WTC11 (cell line): ENCODE measurements around the gene PPP1R1B. TPM values are rescaled to one million over a fixed set of nuclear protein-coding genes. Genes with fewer than 3 reads are reported as not detected.
A peak's percentile ranks its signal among the peaks of the same experiment; 100 is the strongest.

Experiments
- ATAC-seq: fragments of 200-7000 bp; cut with Tn5 transposase; 2 replicates; pipeline ENCODE4 v1.10.0; 2021; ENCODE audit warnings: mild to moderate bottlenecking, moderate library complexity
- CTCF ChIA-PET: fragments of 300-600 bp; sonication (Branson Sonifier 250); formaldehyde crosslinking; loops from one replicate; lab custom pipeline; 2021; ENCODE audit warnings: antibody characterized with exemption; lab: Charles Lee
- POLR2A ChIA-PET: fragments of 350-600 bp; sonication (Branson Sonifier 250); formaldehyde crosslinking; loops from one replicate; lab custom pipeline; 2021; ENCODE audit warnings: antibody characterized with exemption; lab: Charles Lee
- DNase-seq: peaks from one replicate; pipeline ENCODE4 v3.0.0; 2021; ENCODE audit warnings: low spot score
- H3K27ac Mint-ChIP-seq: 2 replicates; pipeline ENCODE4 v1.8.0; 2021; ENCODE audit warnings: mixed read lengths
- H3K27me3 Mint-ChIP-seq: 2 replicates; pipeline ENCODE4 v1.8.0; 2021; ENCODE audit warnings: low read depth, mild to moderate bottlenecking, moderate library complexity, mixed read lengths
- H3K36me3 Mint-ChIP-seq: 2 replicates; pipeline ENCODE4 v1.8.0; 2021; ENCODE audit warnings: mixed read lengths
- H3K4me1 Mint-ChIP-seq: 2 replicates; pipeline ENCODE4 v1.8.0; 2022; ENCODE audit warnings: mixed read lengths
- H3K4me3 Mint-ChIP-seq: 2 replicates; pipeline ENCODE4 v1.8.0; 2021; ENCODE audit warnings: mild to moderate bottlenecking, moderate library complexity, mixed read lengths
- H3K9me3 Mint-ChIP-seq: 2 replicates; pipeline ENCODE4 v1.8.0; 2021; ENCODE audit warnings: mixed read lengths
- GABPB1 ChIP-seq: sonication (generic); formaldehyde crosslinking; IDR thresholded peaks from 2 replicates; pipeline ENCODE4 v1.8.1; 2023; ENCODE audit warnings: mild to moderate bottlenecking, missing genetic modification reagents
- KAT7 ChIP-seq: sonication (generic); formaldehyde crosslinking; IDR thresholded peaks from 2 replicates; pipeline ENCODE4 v1.8.1; 2023; ENCODE audit warnings: missing genetic modification reagents, mild to moderate bottlenecking, borderline replicate concordance
- PRDM15 ChIP-seq: sonication (generic); formaldehyde crosslinking; IDR thresholded peaks from 2 replicates; pipeline ENCODE4 v1.8.0; 2022; ENCODE audit warnings: missing genetic modification reagents
- RELA ChIP-seq: sonication (generic); formaldehyde crosslinking; IDR thresholded peaks from 2 replicates; pipeline ENCODE4 v1.8.1; 2022; ENCODE audit warnings: missing genetic modification reagents, mild to moderate bottlenecking, borderline replicate concordance
- ZBTB43 ChIP-seq: sonication (generic); formaldehyde crosslinking; IDR thresholded peaks from 2 replicates; pipeline ENCODE4 v1.8.1; 2023; ENCODE audit warnings: mild to moderate bottlenecking, missing genetic modification reagents
- ZNF281 ChIP-seq: sonication (generic); formaldehyde crosslinking; IDR thresholded peaks from 2 replicates; pipeline ENCODE4 v1.8.0; 2023; ENCODE audit warnings: mild to moderate bottlenecking, missing genetic modification reagents
- ZNF317 ChIP-seq: sonication (generic); formaldehyde crosslinking; IDR thresholded peaks from 2 replicates; pipeline ENCODE4 v1.8.1; 2023; ENCODE audit warnings: low read depth, mild to moderate bottlenecking, moderate library complexity, missing genetic modification reagents, borderline replicate concordance
- ZNF423 ChIP-seq: fragments of 250-450 bp; sonication (Bioruptor Pico); IDR thresholded peaks from 2 replicates; pipeline ENCODE4 v2.1.2; 2022; ENCODE audit warnings: mild to moderate bottlenecking, moderate library complexity
- ZNF425 ChIP-seq: fragments of 250-450 bp; sonication (Bioruptor Pico); conservative IDR thresholded peaks from 2 replicates; pipeline ENCODE4 v1.9.0; 2021; ENCODE audit warnings: mild to moderate bottlenecking
- total RNA-seq: library from RNA; stranded (reverse); gene quantifications from 3 replicates; pipeline ENCODE4 v1.2.3, GENCODE V29; 2021

PPP1R1B gene
- total RNA-seq, 1 experiment from 2014 or later, result 20.5 TPM

- POLR2A ChIA-PET, result interaction anchor here (0.7 to 1.1 kb wide), 3 partner anchors 14 to 29 kb away, joined by 3 to 4 read pairs (median 3); no protein-coding TSS in a partner anchor
- TF ChIP-seq PRDM15 (CRISPR knock-in tag) (no peak), ZNF423 (CRISPR knock-in tag) (0 out of 2 replicates have a peak, but pooled peaks have one; percentile 19)
- TF ChIP-seq, all 79 proteins: peak for 1
- Mint-ChIP-seq H3K9me3 (no peaks in the 10 kb centered on the region), H3K27ac (no peak overlapping the region), H3K36me3 (no peaks in the 10 kb centered on the region), H3K27me3 (peaks cover 44% of the 10 kb centered on the region), H3K4me1 (peaks cover 51% of the 10 kb centered on the region), H3K4me3 (peak overlapping the region; percentile 71)
- no peak for DNase-seq
- no peak for ATAC-seq
- CTCF ChIA-PET, result interaction anchor here (0.7 to 18.0 kb wide), 14 partner anchors 12 to 119 kb away, joined by 3 to 876 read pairs (median 4); partner anchors contain the start of genes ERBB2, MIEN1 and PPP1R1B
These were observed 40.0 kb downstream of the PPP1R1B start for GRCh38 chr17:39666601-39667261.

GRCh38 chr17:39667262-39667944 lies 40.7 kb downstream of the PPP1R1B start:
- no peak overlapping the region for H3K27ac Mint-ChIP-seq
- H3K4me3 Mint-ChIP-seq, result peak overlapping the region; percentile 71

More at GRCh38 chr17:39667262-39667944, 40.7 kb downstream of the PPP1R1B start:
- POLR2A ChIA-PET, result interaction anchor here (0.9 to 1.1 kb wide), 2 partner anchors 15 to 22 kb away, joined by 3 to 4 read pairs; no protein-coding TSS in a partner anchor
- TF ChIP-seq KAT7 (CRISPR knock-in tag) (no peak), ZNF317 (CRISPR knock-in tag) (no peak), ZNF423 (CRISPR knock-in tag) (peak; percentile 45), ZBTB43 (no peak), ZNF281 (CRISPR knock-in tag) (no peak), RELA (CRISPR knock-in tag) (0 out of 2 replicates have a peak, but pooled peaks have one; percentile 14), ZNF425 (CRISPR knock-in tag) (no peak), GABPB1 (no peak)
- DNase-seq, result peak; percentile 25
- no peak for ATAC-seq
- CTCF ChIA-PET, result interaction anchor here (0.7 to 18.0 kb wide), 9 partner anchors 11 to 346 kb away, joined by 3 to 876 read pairs (median 4); partner anchors contain the start of genes ERBB2, MIEN1 and PPP1R1B
- H3K27me3 Mint-ChIP-seq, result peaks cover 47% of the 10 kb centered on the region
- no peaks in the 10 kb centered on the region for H3K9me3 Mint-ChIP-seq
- H3K36me3 Mint-ChIP-seq, result no peaks in the 10 kb centered on the region
- peaks cover 56% of the 10 kb centered on the region for H3K4me1 Mint-ChIP-seq
